ENCODE results near the gene CDY1. TPM values are rescaled to one million over a fixed set of nuclear protein-coding genes. Genes with fewer than 3 reads are reported as not detected.

CDY1 gene
- total RNA-seq: not detected in 2 replicates

GRCh38 chrY:25621817-25622216, at the start of gene CDY1:
TSS of gene CDY1 (plus strand) at chrY:25622117. CDS start at chrY:25622443, 326 bp downstream.

Measured in smooth muscle cell of the pulmonary artery (primary cell).